ENCODE measurements around the gene DNAH1.
"Not testable (repeated sequence)": the region's sequence is repeated elsewhere in the genome, so short reads cannot be mapped to it uniquely, and the experiment has no call there.

DNAH1 gene

DNA sequence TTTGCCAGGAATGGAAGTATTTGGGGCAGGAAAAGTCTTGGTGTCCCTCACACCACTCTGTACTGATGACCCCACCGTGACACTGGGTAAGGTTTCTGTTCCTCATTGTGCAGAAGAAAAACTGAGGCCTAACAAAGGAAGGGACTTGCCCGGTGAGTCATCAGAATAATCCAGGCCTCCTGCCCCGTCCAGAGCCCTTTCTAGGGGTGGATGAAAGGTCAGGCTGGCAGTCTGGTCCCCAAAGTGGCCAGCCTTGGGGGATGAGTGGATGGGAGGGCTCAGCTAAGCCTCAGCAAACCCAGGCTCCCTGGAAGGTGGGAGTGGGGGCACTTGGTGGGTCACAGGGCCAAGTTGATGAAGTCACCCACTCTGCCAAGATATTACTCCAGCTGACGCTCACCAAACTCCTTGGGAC, 2.3 kb upstream of the DNAH1 start:
- peak in 1 of 2 donors; percentile 68 for DNase-seq

DNA sequence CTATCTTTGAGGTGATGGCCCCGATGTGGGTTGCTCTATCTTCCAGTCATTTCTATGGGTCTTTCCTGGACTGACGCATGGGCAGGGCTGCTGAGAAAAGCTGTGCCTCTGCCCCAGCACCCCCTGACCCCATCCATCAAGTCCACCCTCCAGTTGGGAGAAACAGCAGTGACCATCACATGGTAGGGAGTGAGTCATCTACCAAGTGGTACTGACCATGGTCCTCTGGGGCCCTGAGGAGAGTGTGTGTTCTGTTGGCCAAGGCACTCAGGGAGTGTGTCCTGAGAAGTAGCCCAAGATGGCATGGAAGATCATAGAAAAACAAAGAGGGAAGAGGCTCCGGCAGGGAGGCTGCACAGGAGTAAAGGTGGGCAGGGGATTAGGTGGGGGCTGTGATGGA, 1.6 kb upstream of the DNAH1 start:
- no peak for DNase-seq

- no peak for DNase-seq
Measured at GRCh38 chr3:52315006-52315405, 1.1 kb upstream of the DNAH1 start.

DNA sequence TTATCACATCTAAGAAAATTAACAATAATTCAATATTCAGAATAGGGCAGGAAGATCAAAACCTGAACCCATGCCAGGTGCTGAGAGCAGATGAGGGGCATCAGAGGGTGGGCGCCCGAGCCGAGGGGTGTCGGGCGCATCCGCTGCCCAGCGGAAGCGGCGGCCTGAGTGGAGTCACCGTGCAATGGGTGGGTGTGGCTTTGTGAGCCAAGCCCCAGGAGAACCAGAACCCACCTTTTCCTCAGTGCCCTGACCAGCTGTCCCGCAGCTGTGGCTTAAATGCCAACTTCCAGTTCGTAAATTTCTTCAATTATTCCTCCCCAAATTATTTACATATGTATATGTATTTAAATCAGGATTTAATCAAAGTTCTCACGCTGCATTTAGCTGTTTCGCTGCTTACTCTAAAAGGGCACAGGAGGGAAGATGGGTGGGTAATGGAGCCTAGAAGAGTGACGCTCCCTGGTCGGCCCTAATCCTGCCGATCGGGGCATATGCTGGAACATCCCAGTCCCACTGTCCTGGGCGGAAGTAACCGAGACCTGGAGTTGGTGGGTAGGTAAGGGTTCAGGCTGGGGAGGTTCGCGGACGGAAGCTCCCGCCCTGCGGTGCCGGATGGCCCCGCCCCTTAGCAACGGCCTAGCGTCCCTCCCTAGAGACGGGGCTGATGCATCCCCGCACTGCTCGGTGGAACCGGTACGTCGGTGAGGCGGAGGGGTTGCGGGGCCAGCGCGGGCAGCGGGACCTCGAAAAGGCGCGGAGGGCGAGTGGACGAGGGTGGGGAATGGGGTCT, 1.3 kb downstream of the DNAH1 start:
- peak; percentile 75 to 76 for DNase-seq

- DNase-seq = no peak
Measured at GRCh38 chr3:52318186-52318816, 2.2 kb downstream of the DNAH1 start.

DNA sequence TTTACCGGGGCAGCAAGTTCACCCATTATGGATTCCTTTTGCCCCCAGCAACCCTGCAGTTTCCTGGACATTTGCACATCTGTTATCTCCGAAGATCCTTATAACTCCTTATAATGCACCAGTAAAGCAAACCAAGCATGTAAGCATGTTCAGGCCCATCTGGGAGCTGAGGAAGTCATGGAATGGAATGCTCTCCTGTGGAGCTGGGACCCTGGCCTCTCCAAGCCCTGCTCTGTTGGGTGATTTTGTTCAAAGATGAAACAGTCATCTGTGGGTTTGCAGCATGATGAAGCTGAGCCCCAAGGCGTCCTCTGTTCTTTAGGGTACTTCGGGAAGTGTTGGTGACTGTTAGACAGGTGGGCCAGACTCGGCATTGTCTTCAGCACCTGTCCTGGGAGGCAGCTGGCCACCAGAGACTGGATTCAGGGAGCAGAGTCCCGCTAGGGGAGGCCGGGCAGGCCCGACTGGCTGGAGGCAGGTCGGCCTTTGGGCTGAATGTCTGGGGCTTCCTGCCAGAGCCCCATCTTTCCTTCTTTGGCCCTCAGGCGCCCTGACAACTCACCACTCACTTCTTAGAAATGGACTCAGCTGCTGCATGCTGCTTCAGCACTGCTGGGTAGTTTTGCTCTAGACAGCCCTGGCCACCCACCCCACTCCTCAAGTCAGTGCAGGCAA, 3.9 kb downstream of the DNAH1 start:
- DNase-seq = no peak

DNA sequence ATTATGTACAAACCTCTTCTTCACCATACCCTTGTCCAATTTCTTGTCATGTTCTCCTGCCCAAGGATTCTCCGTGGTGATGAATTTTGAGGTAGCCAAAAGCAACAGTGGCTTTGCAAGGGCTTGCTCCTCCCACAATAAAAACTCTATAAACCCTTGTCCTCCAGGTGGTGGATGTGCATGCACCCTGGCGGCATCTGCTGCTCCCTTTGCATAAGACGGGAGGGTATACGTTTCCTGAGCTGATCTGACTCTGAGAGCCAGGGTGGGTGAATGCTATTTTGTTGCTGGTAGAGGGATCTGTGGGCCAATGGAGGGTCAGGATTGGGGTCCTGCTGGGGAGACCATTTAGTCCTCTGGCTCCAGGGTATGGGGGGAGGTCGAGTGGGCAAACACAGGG, 5.4 kb downstream of the DNAH1 start:
- no peak for DNase-seq

GRCh38 chr3:52322466-52322865, 6.3 kb downstream of the DNAH1 start:
- DNase-seq = no peak

- no peak for DNase-seq
Measured at GRCh38 chr3:52323526-52324295, 7.6 kb downstream of the DNAH1 start.

DNA sequence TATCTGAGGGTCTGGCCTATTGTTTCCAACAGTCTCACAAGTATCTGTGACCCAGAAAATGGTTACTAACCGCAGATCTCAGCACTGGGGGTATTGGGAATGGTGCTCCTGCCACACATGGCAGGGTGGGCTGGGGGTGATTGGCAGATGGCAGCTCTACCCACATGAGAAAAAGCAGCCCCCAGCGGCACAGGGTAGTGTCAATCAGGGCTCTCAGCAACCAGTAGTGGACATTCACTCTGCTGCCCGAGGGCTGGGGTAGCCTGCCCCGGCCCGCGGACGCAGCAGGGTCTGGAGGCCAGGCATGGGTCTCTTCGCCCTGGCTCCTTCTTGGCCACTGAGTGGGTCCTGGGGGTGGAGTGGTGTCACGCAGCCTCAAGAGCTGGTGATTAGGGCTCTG, 8.6 kb downstream of the DNAH1 start:
- no peak for DNase-seq

DNA sequence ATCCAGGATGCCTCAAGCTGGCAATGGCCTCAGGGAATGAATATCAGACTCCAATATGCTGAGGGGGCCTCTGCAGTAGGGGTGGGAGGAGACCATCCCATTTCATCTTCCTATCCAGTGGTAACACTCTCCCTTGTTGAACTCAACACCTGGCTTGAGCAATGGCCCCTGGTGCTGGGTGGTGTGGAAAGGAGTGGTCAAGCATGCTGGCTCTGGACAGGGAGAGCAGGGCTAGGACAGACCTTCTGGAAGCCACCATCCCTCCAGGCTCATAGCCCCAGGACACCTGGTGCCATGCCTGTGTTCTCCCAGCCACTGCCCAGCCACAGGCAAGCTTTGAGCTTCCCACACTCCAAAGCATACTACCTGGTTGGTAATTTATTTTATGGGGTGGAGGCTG, 9.6 kb downstream of the DNAH1 start:
- DNase-seq = no peak

DNA sequence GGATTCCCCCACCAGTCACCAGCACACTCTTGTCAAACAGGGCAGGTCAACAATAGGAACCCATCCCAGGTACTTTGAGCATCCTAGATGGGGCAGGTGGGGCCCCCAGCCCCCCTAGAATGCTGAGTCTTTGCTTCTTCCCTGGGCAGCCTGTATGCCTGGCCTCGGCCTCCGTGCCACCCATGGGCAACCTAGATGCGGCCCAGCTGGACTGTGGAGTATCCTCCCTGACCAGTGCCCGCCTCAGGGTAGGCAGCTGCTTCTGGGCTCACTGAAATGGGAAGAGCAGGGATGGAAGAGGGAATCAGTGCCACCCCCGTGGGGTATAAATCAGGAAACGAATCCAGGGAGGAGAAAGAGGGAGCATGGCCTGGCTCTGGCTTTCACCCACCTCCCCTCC, 10.9 kb downstream of the DNAH1 start:
- no peak for DNase-seq

GRCh38 chr3:52327486-52328290, 11.6 kb downstream of the DNAH1 start:
- DNase-seq = no peak

- DNase-seq = no peak
Measured at GRCh38 chr3:52328536-52329080, 12.5 kb downstream of the DNAH1 start.

- DNase-seq = no peak
Measured at GRCh38 chr3:52330194-52330805, 14.2 kb downstream of the DNAH1 start.

- DNase-seq = no peak
Measured at GRCh38 chr3:52331091-52331490, 15.0 kb downstream of the DNAH1 start.

DNA sequence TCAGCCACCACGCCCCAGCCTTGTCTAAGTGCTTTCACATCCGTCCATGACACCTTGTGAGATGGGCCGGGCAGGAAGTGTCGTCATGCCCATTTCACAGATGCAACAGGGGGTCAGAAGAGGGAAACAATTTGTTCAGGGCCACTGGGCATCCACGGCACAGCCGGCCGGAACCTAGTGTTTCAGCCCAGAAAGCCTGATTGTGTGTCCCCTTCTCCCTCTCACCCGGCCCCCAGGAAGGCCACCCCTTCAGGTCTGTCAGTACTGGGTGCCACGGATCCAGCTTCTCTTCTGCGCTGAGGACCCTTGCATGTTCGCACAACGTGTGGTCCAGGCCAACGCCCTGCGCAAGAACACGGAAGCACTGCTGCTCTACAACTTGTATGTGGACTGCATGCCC, 15.8 kb downstream of the DNAH1 start:
- DNase-seq = no peak

- no peak for DNase-seq
Measured at GRCh38 chr3:52333869-52334557, 17.9 kb downstream of the DNAH1 start.

- not testable (repeated sequence) for DNase-seq
Measured at GRCh38 chr3:52338131-52338530, 22.0 kb downstream of the DNAH1 start.

- peak; percentile 53 to 84 for DNase-seq
Measured at GRCh38 chr3:52339612-52340011, 23.5 kb downstream of the DNAH1 start.

DNA sequence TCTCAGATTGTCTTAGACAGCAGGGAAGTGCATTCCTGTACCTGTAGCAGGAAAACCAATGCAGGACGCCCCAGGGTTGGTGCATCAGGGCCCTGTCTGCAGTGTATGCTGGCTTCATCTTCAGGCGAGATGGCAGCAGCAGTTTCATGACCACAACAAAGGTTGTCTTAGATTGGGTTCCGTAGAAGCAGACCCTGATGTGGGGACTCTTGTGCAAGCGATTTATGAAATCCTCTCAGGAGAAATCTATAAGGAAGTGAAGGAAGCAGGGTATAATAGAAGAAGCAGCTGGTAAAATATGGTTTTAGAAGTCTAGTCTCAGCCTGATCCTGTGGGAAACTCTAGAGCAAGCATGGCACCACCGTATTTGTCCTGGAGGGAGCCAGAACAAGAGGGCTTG, 25.0 kb downstream of the DNAH1 start:
- no peak for DNase-seq
